Renal pelvis (tissue), 4 donors: ENCODE results near the gene RASSF5. TPM values are rescaled to one million over a fixed set of nuclear protein-coding genes. Genes with fewer than 3 reads are reported as not detected.
"Not testable (repeated sequence)": the region's sequence is repeated elsewhere in the genome, so short reads cannot be mapped to it uniquely, and the experiment has no call there.

Experiments used
- DNase-seq: peaks from one replicate; pipeline ENCODE4 v3.0.0-alpha.2; 2013
- polyA plus RNA-seq, 3 donors: library from polyadenylated mRNA; unstranded; fragments of 120-200 nt; gene quantifications; one replicate each; pipeline ENCODE4 v1.2.1, GENCODE V29; 2013; ENCODE audit not compliant: insufficient read length in 3 of 3

The RASSF5 gene
- polyA plus RNA-seq, 3 donors = 4.4 to 5.0 (median 4.6) TPM

- no peak for DNase-seq
Observed at GRCh38 chr1:206584683-206585082, 77.4 kb downstream of the RASSF5 start.

DNA sequence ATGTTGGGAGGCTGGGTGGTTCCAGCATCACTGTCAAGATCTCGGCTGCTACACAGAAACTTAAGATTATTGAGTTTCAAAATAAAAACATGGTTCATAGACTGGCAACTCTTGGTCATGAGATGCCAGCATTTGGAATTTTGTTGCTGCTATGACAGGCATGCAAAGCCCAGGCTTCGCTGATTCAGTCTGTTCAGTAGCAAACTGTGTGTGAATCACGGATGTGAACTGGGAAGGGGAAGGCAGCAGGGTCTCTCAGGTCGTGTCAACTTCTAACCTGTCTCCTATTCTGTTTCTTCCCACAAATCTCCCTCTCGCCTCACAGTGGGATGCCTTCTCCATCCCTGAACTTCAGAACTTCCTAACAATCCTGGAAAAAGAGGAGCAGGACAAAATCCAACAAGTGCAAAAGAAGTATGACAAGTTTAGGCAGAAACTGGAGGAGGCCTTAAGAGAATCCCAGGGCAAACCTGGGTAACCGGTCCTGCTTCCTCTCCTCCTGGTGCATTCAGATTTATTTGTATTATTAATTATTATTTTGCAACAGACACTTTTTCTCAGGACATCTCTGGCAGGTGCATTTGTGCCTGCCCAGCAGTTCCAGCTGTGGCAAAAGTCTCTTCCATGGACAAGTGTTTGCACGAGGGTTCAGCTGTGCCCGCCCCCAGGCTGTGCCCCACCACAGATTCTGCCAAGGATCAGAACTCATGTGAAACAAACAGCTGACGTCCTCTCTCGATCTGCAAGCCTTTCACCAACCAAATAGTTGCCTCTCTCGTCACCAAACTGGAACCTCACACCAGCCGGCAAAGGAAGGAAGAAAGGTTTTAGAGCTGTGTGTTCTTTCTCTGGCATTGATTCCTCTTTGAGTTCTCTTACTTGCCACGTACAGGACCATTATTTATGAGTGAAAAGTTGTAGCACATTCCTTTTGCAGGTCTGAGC is 79.4 kb downstream of the RASSF5 start:
- no peak for DNase-seq

DNA sequence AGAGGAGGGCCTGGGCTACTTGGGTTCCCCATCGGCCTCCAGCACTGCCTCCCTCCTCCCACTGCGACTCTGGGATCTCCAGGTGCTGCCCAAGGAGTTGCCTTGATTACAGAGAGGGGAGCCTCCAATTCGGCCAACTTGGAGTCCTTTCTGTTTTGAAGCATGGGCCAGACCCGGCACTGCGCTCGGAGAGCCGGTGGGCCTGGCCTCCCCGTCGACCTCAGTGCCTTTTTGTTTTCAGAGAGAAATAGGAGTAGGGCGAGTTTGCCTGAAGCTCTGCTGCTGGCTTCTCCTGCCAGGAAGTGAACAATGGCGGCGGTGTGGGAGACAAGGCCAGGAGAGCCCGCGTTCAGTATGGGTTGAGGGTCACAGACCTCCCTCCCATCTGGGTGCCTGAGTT is 80.6 kb downstream of the RASSF5 start:
- no peak for DNase-seq

- no peak for DNase-seq
Observed at GRCh38 chr1:206588492-206588891, 81.2 kb downstream of the RASSF5 start.

GRCh38 chr1:206589206-206589605 is 81.9 kb downstream of the RASSF5 start:
- peak; percentile 41 for DNase-seq

- no peak for DNase-seq
Observed at GRCh38 chr1:206590025-206590758, 82.9 kb downstream of the RASSF5 start.

GRCh38 chr1:206591226-206591625 is 83.9 kb downstream of the RASSF5 start:
- no peak for DNase-seq

DNA sequence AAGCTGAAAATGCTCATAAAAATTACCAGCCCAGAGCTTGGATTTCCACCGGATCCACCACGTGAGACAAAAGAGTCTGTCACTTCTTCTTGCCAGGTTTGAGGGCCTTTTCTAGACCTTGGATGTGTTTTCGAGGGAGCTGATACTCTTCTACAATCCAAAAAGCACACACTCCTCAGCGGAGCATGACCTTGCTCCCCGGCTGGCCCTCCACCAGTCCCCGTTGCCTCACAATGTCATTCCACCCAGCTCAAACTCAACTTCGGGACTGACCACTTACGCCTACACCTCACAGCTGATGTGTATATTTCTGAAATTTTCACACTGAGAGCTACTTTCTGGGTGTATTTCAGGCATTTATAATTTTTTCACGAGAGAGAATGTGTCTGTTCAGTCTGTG is 84.4 kb downstream of the RASSF5 start:
- no peak for DNase-seq

GRCh38 chr1:206593351-206593925 is 86.1 kb downstream of the RASSF5 start:
- DNase-seq = no peak

GRCh38 chr1:206595581-206596318 is 88.4 kb downstream of the RASSF5 start:
- no peak for DNase-seq

DNA sequence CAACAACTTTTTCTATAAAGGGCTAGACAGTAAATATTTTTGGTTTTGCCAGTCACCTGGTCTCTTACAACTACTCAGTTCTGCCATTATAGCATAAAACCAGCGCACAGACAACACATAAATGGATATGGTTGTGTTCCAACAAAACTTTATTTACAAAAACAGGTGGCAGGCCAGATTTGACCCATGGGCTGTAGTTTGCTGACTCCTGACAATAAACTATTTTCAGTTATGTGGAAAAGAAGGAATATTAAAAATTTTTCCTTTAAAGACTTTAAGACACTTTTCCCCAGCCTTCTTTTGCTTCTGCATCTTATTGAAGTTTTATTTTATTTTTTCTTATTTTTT is 89.0 kb downstream of the RASSF5 start:
- DNase-seq = no peak

- no peak for DNase-seq
Observed at GRCh38 chr1:206600527-206600926, 93.2 kb downstream of the RASSF5 start.

DNA sequence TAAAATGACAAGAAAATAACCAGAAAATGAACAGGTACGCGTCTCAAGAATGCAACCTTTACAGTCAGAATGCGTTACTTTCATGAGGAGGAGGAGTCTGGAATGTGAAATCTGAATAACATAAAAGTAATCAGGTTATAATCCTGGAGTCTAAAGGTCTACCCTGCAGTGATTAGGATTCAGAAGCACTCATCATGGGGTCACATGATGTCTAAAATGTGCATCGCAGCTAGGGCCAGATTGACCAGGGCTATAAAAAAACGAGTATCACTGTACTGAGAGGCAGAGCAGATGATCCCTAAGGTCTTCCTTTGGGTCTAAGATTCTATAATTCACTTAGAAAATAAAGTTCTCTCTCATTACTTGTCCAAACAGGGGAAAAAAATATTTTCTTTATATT is 97.5 kb downstream of the RASSF5 start:
- no peak for DNase-seq

GRCh38 chr1:206606867-206607266 is 99.5 kb downstream of the RASSF5 start:
- no peak for DNase-seq

GRCh38 chr1:206608108-206608698 is 100.9 kb downstream of the RASSF5 start:
- no peak for DNase-seq

GRCh38 chr1:206609229-206609991 is 102.1 kb downstream of the RASSF5 start:
- no peak for DNase-seq

GRCh38 chr1:206612129-206612876 is 105.0 kb downstream of the RASSF5 start, which contains the start of gene EIF2D:
EIF2D (minus strand) TSS chr1:206612465; CDS start chr1:206612342, 123 bp downstream.
- peak; percentile 92 for DNase-seq

DNA sequence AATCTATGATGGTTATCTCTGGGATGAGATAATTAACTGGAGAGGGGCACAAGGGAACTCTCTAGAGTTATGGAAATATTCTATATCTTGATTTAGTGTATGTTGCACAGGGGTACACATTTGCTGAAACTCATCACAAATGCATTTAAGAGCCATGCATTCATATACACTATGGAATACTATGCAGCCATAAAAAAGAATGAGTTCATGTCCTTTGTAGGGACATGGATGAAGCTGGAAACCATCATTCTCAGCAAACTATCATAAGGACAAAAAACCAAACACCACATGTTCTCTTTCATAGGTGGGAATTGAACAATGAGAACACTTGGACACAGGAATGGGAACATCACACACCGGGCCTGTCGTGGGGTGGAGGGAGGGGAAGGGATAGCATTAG is 119.1 kb downstream of the RASSF5 start:
- DNase-seq = not testable (repeated sequence)

DNA sequence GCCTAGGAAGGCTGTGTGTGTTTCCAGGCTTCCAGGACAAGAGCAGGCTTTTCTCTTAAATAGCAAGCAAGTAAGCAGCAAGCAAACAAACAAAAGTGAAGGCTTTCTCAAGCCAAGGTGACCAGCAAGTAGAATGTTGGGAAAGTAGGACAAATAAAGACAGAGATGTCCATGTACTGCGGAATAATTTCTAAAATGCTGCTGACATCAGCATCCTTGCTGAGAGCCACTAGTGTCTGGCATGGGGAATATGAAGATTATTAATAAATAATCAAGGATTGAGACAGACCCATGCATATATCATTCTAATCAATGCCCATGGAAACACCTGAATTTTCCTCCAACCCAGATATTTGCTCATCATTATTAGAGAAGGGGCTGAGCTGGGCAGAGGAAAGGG is 121.6 kb downstream of the RASSF5 start:
- DNase-seq = no peak

- DNase-seq = peak; percentile 83
Observed at GRCh38 chr1:206631085-206631509, 123.8 kb downstream of the RASSF5 start.
